GM13976 (cell line): ENCODE data around the gene CSNK1D.

Source experiments
- DNase-seq: peaks from one replicate; pipeline ENCODE4 v3.0.0; 2012; ENCODE audit warnings: low spot score
- in situ Hi-C: fragments of 300-500 bp; cut with MboI; formaldehyde crosslinking; loops from one replicate; pipeline ENCODE4 v1.12.0; 2022; ENCODE audit warnings: low sequenced_read_pairs, mixed read lengths, inconsistent platforms; ENCODE audit not compliant: unreplicated experiment
- TF ChIP-seq, protein P1 (sequence below): IDR thresholded peaks from 2 replicates; pipeline ENCODE4 v1.5.1; 2012; ENCODE audit warnings: borderline replicate concordance, mild to moderate bottlenecking; ENCODE audit not compliant: insufficient read depth; ENCODE audit errors: extremely low read depth, missing control alignments, control extremely low read depth

Gene CSNK1D

GRCh38 chr17:82244413-82245133, 28.9 kb downstream of the CSNK1D start:
- in situ Hi-C loops = no loop called here
- TF ChIP-seq, protein P1, sequence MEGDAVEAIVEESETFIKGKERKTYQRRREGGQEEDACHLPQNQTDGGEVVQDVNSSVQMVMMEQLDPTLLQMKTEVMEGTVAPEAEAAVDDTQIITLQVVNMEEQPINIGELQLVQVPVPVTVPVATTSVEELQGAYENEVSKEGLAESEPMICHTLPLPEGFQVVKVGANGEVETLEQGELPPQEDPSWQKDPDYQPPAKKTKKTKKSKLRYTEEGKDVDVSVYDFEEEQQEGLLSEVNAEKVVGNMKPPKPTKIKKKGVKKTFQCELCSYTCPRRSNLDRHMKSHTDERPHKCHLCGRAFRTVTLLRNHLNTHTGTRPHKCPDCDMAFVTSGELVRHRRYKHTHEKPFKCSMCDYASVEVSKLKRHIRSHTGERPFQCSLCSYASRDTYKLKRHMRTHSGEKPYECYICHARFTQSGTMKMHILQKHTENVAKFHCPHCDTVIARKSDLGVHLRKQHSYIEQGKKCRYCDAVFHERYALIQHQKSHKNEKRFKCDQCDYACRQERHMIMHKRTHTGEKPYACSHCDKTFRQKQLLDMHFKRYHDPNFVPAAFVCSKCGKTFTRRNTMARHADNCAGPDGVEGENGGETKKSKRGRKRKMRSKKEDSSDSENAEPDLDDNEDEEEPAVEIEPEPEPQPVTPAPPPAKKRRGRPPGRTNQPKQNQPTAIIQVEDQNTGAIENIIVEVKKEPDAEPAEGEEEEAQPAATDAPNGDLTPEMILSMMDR = peak; percentile 19
- no peak for DNase-seq

DNA sequence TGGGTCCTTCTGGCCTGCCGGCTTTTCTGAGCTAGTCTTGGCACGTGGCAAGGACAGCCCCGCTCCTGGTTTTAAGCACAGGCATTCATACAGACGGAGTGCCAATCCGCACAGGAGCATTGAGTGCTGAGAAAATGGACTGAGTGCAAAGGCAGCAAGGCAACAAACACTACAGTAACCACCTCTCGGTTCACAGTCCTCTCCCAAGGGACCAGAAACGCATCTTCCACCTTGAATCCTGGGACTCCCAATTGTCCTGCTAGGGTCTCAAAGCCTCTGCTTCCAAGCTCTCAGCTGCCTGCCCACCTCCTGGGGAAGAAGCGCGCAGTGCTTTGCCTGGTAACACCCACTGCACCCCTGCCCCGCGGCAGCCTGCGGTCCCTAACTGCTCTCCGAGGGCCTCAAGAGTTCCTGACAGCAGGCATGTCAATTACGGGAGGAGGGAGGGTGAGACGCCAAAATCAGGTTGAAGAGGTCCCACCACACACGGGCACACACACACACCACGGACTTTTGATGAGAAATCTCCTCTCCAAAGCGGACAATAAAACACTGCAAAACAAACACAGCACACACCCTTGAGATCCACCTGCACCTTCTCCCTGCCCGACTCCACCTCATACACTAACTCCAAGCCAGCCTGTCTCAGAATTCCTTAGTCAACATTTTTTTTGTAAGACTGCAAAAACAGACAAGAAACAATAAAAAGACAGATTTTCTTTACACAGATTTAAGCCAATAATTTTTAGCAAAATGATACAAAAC, 29.7 kb downstream of the CSNK1D start:
- TF ChIP-seq, protein P1 = no peak
- in situ Hi-C loops = no loop called here
- no peak for DNase-seq

- in situ Hi-C loops = no loop called here
- TF ChIP-seq, protein P1 = no peak
- no peak for DNase-seq
These were observed 30.4 kb downstream of the CSNK1D start for GRCh38 chr17:82242977-82243647.

GRCh38 chr17:82242698-82242976, 30.9 kb downstream of the CSNK1D start:
- in situ Hi-C loops = no loop called here

DNA sequence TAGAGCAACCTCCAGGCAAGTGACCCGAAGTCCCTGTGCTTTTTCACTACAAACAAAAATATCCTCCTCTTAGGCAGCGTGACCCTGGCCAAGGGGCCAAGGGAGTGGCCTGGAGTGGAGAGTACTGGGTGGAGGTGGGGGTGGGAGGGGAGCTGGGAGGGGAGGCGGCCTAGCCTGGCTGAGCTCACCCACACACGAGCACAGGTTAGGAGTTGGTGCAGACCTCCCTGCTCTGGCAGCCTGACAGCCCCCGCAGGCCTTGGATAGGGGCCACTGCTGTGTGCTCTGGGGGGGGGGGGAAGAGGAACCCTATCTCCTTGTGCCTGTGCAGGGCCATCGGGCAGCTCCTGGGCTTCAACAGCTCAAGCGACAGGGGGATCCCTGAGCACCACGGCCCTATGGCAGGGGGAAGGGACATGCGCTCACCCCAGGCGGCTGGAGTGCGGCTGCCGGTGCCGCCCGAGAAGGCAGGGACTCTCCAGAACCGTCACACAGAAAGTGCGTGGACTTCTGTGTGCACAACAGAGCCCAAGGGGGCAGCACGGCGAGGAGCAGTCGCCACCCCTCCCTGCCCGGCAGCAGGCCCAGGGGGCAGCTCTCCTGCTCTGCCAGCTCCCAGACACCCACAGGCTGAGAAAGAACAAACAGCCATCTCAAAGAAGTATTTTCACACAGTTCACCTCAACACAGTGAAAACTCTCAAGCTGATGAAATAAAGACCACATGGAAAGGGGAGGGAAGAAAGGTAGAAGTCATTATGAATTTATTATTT, 31.4 kb downstream of the CSNK1D start:
- in situ Hi-C loops = no loop called here
- DNase-seq = no peak
- TF ChIP-seq, protein P1 = no peak

More at GRCh38 chr17:82242698-82242976, 30.9 kb downstream of the CSNK1D start:
- DNase-seq = no peak
- TF ChIP-seq, protein P1 = no peak
